Gastrocnemius medialis (tissue), 4 donors: Measurements from ENCODE around the gene MRPL11.

Source experiments
- POLR2A ChIP-seq, 2 donors: fragments of 450-650 bp; IDR thresholded peaks; one replicate each; pipeline ENCODE4 v1.6.1; 2017; ENCODE audit warnings: antibody characterized with exemption in 2 of 2, mild to moderate bottlenecking in 2 of 2, moderate library complexity in 2 of 2
- TF ChIP-seq, protein P1 (sequence below), 5 experiments: fragments of 450-650 bp in 3 of 5; fragments of 200-600 bp in 2 of 5; sonication (generic) in 2 of 5; IDR thresholded peaks in 4 of 5; conservative IDR thresholded peaks in 1 of 5; 1 replicate in 4 of 5; 2 replicates in 1 of 5; pipeline ENCODE4 v1.5.1; 2016 to 2019; ENCODE audit warnings: antibody characterized with exemption in 5 of 5, mild to moderate bottlenecking in 3 of 5, moderate library complexity in 3 of 5

DNA sequence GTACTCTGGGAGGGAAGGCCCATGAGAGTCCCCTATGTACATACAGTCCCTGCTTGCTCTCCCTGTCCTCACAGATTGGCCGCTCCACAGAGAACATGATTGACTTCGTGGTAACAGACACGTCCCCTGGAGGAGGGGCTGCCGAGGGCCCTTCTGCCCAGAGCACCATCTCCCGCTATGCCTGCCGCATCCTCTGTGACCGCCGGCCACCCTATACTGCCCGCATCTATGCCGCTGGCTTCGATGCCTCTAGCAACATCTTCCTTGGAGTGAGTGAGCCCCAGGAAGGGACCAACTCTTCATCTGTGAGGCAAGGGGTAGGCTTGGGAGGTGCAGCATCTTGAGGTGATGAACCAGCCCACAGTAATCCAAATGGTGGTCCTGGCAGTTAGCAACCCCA is 34.5 kb upstream of the MRPL11 start:
- TF ChIP-seq, protein P1, sequence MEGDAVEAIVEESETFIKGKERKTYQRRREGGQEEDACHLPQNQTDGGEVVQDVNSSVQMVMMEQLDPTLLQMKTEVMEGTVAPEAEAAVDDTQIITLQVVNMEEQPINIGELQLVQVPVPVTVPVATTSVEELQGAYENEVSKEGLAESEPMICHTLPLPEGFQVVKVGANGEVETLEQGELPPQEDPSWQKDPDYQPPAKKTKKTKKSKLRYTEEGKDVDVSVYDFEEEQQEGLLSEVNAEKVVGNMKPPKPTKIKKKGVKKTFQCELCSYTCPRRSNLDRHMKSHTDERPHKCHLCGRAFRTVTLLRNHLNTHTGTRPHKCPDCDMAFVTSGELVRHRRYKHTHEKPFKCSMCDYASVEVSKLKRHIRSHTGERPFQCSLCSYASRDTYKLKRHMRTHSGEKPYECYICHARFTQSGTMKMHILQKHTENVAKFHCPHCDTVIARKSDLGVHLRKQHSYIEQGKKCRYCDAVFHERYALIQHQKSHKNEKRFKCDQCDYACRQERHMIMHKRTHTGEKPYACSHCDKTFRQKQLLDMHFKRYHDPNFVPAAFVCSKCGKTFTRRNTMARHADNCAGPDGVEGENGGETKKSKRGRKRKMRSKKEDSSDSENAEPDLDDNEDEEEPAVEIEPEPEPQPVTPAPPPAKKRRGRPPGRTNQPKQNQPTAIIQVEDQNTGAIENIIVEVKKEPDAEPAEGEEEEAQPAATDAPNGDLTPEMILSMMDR (IDR thresholded peaks at IDR 0.05 in 4 of 5, conservative IDR thresholded peaks at IDR 0.05 in 1 of 5), result no peak
- no peak for TF ChIP-seq POLR2A (IDR thresholded peaks at IDR 0.05)
